Esophagus squamous epithelium (tissue), 4 donors: ENCODE data around the gene RHOG.

Experiments
- POLR2A ChIP-seq, 4 donors: fragments of 450-650 bp; IDR thresholded peaks; one replicate each; pipeline ENCODE4 v1.6.1; 2017; ENCODE audit warnings: antibody characterized with exemption in 4 of 4, mild to moderate bottlenecking in 4 of 4, moderate library complexity in 3 of 4
- TF ChIP-seq, protein P1 (sequence below), 6 experiments: fragments of 450-650 bp in 4 of 6; fragments of 200-600 bp in 2 of 6; sonication (generic) in 2 of 6; IDR thresholded peaks; one replicate each; pipeline ENCODE4 v1.5.1; 2016 to 2019; ENCODE audit warnings: antibody characterized with exemption in 6 of 6, mild to moderate bottlenecking in 4 of 6, moderate library complexity in 4 of 6

DNA sequence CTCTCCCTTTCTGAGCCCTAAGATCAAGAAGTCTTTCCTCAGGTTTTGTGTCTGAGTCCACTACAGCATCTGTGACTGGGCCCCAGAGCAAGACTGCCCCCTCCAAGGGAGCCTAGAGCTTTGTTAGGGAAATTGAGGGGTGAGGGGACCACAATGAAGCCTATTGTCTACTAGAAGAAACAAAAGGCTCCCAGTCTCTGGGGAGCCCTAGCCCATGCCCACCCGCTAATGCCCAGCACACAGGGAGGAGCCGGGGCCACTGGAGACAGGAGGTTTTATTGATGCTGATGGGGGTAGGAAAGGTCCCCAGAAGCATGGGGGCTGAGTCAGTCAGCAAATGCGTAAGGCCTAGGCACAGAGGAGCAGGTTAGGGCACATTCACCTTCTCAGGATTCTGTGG lies 14.0 kb downstream of the RHOG start:
- TF ChIP-seq, protein P1, sequence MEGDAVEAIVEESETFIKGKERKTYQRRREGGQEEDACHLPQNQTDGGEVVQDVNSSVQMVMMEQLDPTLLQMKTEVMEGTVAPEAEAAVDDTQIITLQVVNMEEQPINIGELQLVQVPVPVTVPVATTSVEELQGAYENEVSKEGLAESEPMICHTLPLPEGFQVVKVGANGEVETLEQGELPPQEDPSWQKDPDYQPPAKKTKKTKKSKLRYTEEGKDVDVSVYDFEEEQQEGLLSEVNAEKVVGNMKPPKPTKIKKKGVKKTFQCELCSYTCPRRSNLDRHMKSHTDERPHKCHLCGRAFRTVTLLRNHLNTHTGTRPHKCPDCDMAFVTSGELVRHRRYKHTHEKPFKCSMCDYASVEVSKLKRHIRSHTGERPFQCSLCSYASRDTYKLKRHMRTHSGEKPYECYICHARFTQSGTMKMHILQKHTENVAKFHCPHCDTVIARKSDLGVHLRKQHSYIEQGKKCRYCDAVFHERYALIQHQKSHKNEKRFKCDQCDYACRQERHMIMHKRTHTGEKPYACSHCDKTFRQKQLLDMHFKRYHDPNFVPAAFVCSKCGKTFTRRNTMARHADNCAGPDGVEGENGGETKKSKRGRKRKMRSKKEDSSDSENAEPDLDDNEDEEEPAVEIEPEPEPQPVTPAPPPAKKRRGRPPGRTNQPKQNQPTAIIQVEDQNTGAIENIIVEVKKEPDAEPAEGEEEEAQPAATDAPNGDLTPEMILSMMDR (IDR thresholded peaks at IDR 0.05), result no peak
- no peak for TF ChIP-seq POLR2A (IDR thresholded peaks at IDR 0.05)
